Liver (tissue), 9 donors: ENCODE results near the gene SRRM2. TPM values are rescaled to one million over a fixed set of nuclear protein-coding genes. Genes with fewer than 3 reads are reported as not detected.

Experiments used
- DNase-seq: peaks from one replicate; pipeline ENCODE4 v3.0.0-alpha.2; 2017; ENCODE audit warnings: low spot score
- H3K27ac ChIP-seq, 2 donors: one replicate each; pipeline ENCODE4 v1.7.0; 2013; ENCODE audit warnings: inconsistent platforms in 2 of 2, low read length in 2 of 2, control low read depth in 1 of 2, low read depth in 1 of 2, mild to moderate bottlenecking in 1 of 2
- H3K27me3 ChIP-seq, 4 donors: one replicate each; pipeline versions ENCODE4 v1.6.1 to v1.7.0; 2013; ENCODE audit warnings: low read length in 3 of 4, inconsistent platforms in 1 of 4, mild to moderate bottlenecking in 1 of 4, moderate library complexity in 1 of 4; ENCODE audit not compliant: control insufficient read depth in 4 of 4, insufficient read depth in 4 of 4
- H3K36me3 ChIP-seq, 4 donors: one replicate each; pipeline versions ENCODE4 v1.6.1 to v1.7.0; 2013; ENCODE audit warnings: low read length in 3 of 4, mild to moderate bottlenecking in 3 of 4, low read depth in 1 of 4, moderate library complexity in 1 of 4; ENCODE audit not compliant: control insufficient read depth in 4 of 4, insufficient read depth in 3 of 4
- H3K4me1 ChIP-seq, 4 donors: one replicate each; pipeline versions ENCODE4 v1.6.1 to v1.7.0; 2013; ENCODE audit warnings: low read length in 3 of 4, mild to moderate bottlenecking in 3 of 4, moderate library complexity in 1 of 4; ENCODE audit not compliant: control insufficient read depth in 4 of 4, insufficient read depth in 4 of 4
- H3K4me3 ChIP-seq, 3 donors: one replicate each; pipeline versions ENCODE4 v1.6.1 to v1.7.0; 2013; ENCODE audit warnings: low read length in 3 of 3, control low read depth in 1 of 3, low read depth in 1 of 3, mild to moderate bottlenecking in 1 of 3
- H3K9ac ChIP-seq, 2 donors: one replicate each; pipeline ENCODE4 v1.7.0; 2013; ENCODE audit warnings: low read length in 2 of 2, mild to moderate bottlenecking in 2 of 2, moderate library complexity in 2 of 2, control low read depth in 1 of 2, low read depth in 1 of 2
- H3K9me3 ChIP-seq, 4 donors: one replicate each; pipeline versions ENCODE4 v1.6.1 to v1.7.0; 2013; ENCODE audit warnings: low read length in 3 of 4; ENCODE audit not compliant: control insufficient read depth in 4 of 4
- ATF3 ChIP-seq: IDR thresholded peaks from 2 replicates; pipeline ENCODE4 v1.6.1; 2016; ENCODE audit warnings: antibody characterized with exemption
- FOXA1 ChIP-seq: IDR thresholded peaks from 2 replicates; pipeline ENCODE4 v1.6.1; 2016; ENCODE audit warnings: antibody characterized with exemption
- FOXA2 ChIP-seq: IDR thresholded peaks from 2 replicates; pipeline ENCODE4 v1.6.1; 2016; ENCODE audit warnings: antibody characterized with exemption
- GABPA ChIP-seq, 2 donors: IDR thresholded peaks in 1 of 2; conservative IDR thresholded peaks in 1 of 2; 2 replicates each; pipeline ENCODE4 v1.6.1; 2016; ENCODE audit warnings: antibody characterized with exemption in 2 of 2, mild to moderate bottlenecking in 1 of 2, moderate library complexity in 1 of 2
- HNF4A ChIP-seq, 2 donors: conservative IDR thresholded peaks; 2 replicates each; pipeline ENCODE4 v1.6.1; 2016; ENCODE audit warnings: antibody characterized with exemption in 2 of 2, mild to moderate bottlenecking in 2 of 2
- HNF4G ChIP-seq: IDR thresholded peaks from 2 replicates; pipeline ENCODE4 v1.6.1; 2016; ENCODE audit warnings: antibody characterized with exemption
- JUND ChIP-seq, 2 donors: IDR thresholded peaks; 2 replicates each; pipeline ENCODE4 v1.6.1; 2016; ENCODE audit warnings: antibody characterized with exemption in 2 of 2
- NR2F2 ChIP-seq: IDR thresholded peaks from 2 replicates; pipeline ENCODE4 v1.6.1; 2016; ENCODE audit warnings: antibody characterized with exemption
- RAD21 ChIP-seq, 2 donors: IDR thresholded peaks; 2 replicates each; pipeline ENCODE4 v1.6.1; 2016; ENCODE audit warnings: antibody characterized with exemption in 2 of 2, mild to moderate bottlenecking in 2 of 2
- RXRA ChIP-seq, 2 donors: IDR thresholded peaks; 2 replicates each; pipeline ENCODE4 v1.6.1; 2017 to 2018; ENCODE audit warnings: antibody characterized with exemption in 2 of 2, mild to moderate bottlenecking in 1 of 2
- SP1 ChIP-seq: IDR thresholded peaks from 2 replicates; pipeline ENCODE4 v1.6.1; 2018; ENCODE audit warnings: antibody characterized with exemption, mild to moderate bottlenecking
- TAF1 ChIP-seq: conservative IDR thresholded peaks from 2 replicates; pipeline ENCODE4 v1.6.1; 2016; ENCODE audit warnings: antibody characterized with exemption, mild to moderate bottlenecking
- YY1 ChIP-seq: IDR thresholded peaks from 2 replicates; pipeline ENCODE4 v1.6.1; 2016; ENCODE audit warnings: antibody characterized with exemption, mild to moderate bottlenecking
- WGBS: extraction: QIAGEN DNeasy Blood & Tissue Kit; methylation state at CpG from one replicate; pipeline ENCODE4 v1.1.7; 2013; 5-methylcytosine and 5-hydroxymethylcytosine counted together
- polyA plus RNA-seq, 2 donors: library from polyadenylated mRNA; stranded (reverse) in 1 of 2; unstranded in 1 of 2; fragments of 200-250 nt in 1 of 2; fragments of >200 nt in 1 of 2; fragmentation: Nextera tagmentation in 1 of 2; extraction: Ambion mirVana in 1 of 2; gene quantifications; one replicate each; pipeline versions ENCODE4 v1.2.1 to v1.2.3, GENCODE V29; 2013 to 2015
- total RNA-seq, 2 donors: library from RNA; depleted of rRNA; stranded (reverse); fragments of >200 nt; gene quantifications; one replicate each; pipeline ENCODE4 v1.2.3, GENCODE V29; 2014
- TF ChIP-seq, protein P1 (sequence below): IDR thresholded peaks from 2 replicates; pipeline ENCODE4 v1.6.1; 2016; ENCODE audit warnings: antibody characterized with exemption, mild to moderate bottlenecking
- TF ChIP-seq, protein P2 (sequence below): fragments of 150-350 bp; IDR thresholded peaks from 2 replicates; pipeline ENCODE4 v1.5.1; 2017; ENCODE audit warnings: improper control_type of control experiment, low read depth, low read length; ENCODE audit not compliant: missing input control
- TF ChIP-seq, protein P3 (sequence below): IDR thresholded peaks from 2 replicates; pipeline ENCODE4 v1.6.1; 2016; ENCODE audit warnings: antibody characterized with exemption
- donor health status: healthy.
- donor health status: healthy.
- donor health status: healthy.
- donor health status: healthy.
- donor health status: healthy.

SRRM2 gene
- total and polyA plus RNA-seq, 4 donors = 84.8 to 199 (median 133) TPM

GRCh38 chr16:2779151-2779920 lies 26.9 kb downstream of the SRRM2 start:
- Histone ChIP-seq H3K27me3 (no peaks in the 10 kb centered on the region), H3K9me3 (no peaks in the 10 kb centered on the region), H3K4me1 (peaks cover 10 to 24% (median 18%) of the 10 kb centered on the region in 4 donors), H3K27ac (no peak overlapping the region), H3K9ac (no peak overlapping the region), H3K36me3 (peaks cover 0 to 5% (median 2%) of the 10 kb centered on the region in 4 donors), H3K4me3 (no peak overlapping the region)
- DNase-seq = no peak
- 90% methylated on average over 23 of the region's 23 CpGs for WGBS
- TF ChIP-seq NR2F2 (no peak), JUND (IDR thresholded peaks at IDR 0.05) (no peak), ATF3 (no peak), YY1 (no peak), TAF1 (no peak), SP1 (no peak), FOXA1 (no peak)

DNA sequence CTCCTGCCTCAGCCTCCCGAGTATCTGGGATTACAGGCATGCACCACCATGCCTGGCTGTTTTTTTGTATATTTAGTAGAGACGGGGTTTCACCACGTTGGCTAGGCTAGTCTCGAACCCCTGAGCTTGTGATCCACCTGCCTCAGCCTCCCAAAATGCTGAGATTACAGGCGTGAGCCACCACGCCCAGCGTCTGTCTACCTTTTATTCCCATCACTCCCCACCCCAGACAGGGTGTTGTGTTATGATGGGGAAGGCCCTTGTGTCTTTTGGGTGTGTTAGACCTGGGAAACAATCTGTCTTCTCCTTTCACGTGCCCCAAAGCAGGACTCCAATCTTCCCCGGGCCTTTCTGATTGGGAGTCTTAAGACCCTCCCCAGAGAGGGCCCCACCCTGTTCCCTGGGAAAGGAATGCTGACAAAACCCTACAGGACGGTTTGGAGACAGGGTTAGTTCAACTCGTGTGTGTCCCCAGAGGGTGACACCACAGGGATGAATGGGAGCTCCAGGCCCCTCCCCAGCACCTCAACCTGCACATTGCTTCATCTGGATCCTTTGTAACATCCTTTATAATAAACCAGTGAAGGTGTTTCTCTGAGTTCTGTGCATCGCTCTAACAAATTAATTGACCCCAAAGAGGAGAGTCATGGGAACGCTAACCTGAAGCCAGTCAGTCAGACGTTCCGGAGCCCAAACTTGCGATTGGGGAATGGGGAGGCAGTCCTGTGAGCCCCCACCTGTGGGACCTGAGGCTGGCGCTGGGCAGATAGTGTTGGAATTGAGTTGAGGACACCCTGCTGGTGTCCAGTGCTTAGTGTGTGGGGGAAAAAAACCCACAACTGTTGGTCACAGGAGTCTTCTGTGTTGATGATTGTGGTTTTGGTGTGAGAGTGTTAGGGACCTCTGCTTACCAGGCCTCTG lies 27.8 kb downstream of the SRRM2 start:
- H3K36me3 ChIP-seq = no peaks in the 10 kb centered on the region
- 70% methylated on average over 17 of the region's 17 CpGs for WGBS
- no peak for TF ChIP-seq TAF1
- no peak for TF ChIP-seq HNF4A (conservative IDR thresholded peaks at IDR 0.05)
- TF ChIP-seq RXRA (IDR thresholded peaks at IDR 0.05) = no peak
- no peak for TF ChIP-seq JUND (IDR thresholded peaks at IDR 0.05)
- TF ChIP-seq, protein P1, sequence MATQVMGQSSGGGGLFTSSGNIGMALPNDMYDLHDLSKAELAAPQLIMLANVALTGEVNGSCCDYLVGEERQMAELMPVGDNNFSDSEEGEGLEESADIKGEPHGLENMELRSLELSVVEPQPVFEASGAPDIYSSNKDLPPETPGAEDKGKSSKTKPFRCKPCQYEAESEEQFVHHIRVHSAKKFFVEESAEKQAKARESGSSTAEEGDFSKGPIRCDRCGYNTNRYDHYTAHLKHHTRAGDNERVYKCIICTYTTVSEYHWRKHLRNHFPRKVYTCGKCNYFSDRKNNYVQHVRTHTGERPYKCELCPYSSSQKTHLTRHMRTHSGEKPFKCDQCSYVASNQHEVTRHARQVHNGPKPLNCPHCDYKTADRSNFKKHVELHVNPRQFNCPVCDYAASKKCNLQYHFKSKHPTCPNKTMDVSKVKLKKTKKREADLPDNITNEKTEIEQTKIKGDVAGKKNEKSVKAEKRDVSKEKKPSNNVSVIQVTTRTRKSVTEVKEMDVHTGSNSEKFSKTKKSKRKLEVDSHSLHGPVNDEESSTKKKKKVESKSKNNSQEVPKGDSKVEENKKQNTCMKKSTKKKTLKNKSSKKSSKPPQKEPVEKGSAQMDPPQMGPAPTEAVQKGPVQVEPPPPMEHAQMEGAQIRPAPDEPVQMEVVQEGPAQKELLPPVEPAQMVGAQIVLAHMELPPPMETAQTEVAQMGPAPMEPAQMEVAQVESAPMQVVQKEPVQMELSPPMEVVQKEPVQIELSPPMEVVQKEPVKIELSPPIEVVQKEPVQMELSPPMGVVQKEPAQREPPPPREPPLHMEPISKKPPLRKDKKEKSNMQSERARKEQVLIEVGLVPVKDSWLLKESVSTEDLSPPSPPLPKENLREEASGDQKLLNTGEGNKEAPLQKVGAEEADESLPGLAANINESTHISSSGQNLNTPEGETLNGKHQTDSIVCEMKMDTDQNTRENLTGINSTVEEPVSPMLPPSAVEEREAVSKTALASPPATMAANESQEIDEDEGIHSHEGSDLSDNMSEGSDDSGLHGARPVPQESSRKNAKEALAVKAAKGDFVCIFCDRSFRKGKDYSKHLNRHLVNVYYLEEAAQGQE = no peak
- no peak for TF ChIP-seq GABPA (IDR thresholded peaks at IDR 0.05 in 1 of 2, conservative IDR thresholded peaks at IDR 0.05 in 1 of 2)
- TF ChIP-seq SP1 = no peak
- TF ChIP-seq, protein P2, sequence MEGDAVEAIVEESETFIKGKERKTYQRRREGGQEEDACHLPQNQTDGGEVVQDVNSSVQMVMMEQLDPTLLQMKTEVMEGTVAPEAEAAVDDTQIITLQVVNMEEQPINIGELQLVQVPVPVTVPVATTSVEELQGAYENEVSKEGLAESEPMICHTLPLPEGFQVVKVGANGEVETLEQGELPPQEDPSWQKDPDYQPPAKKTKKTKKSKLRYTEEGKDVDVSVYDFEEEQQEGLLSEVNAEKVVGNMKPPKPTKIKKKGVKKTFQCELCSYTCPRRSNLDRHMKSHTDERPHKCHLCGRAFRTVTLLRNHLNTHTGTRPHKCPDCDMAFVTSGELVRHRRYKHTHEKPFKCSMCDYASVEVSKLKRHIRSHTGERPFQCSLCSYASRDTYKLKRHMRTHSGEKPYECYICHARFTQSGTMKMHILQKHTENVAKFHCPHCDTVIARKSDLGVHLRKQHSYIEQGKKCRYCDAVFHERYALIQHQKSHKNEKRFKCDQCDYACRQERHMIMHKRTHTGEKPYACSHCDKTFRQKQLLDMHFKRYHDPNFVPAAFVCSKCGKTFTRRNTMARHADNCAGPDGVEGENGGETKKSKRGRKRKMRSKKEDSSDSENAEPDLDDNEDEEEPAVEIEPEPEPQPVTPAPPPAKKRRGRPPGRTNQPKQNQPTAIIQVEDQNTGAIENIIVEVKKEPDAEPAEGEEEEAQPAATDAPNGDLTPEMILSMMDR = no peak
- no peak for TF ChIP-seq RAD21 (IDR thresholded peaks at IDR 0.05)
- TF ChIP-seq HNF4G = no peak
- TF ChIP-seq FOXA2 = no peak
- TF ChIP-seq, protein P3, sequence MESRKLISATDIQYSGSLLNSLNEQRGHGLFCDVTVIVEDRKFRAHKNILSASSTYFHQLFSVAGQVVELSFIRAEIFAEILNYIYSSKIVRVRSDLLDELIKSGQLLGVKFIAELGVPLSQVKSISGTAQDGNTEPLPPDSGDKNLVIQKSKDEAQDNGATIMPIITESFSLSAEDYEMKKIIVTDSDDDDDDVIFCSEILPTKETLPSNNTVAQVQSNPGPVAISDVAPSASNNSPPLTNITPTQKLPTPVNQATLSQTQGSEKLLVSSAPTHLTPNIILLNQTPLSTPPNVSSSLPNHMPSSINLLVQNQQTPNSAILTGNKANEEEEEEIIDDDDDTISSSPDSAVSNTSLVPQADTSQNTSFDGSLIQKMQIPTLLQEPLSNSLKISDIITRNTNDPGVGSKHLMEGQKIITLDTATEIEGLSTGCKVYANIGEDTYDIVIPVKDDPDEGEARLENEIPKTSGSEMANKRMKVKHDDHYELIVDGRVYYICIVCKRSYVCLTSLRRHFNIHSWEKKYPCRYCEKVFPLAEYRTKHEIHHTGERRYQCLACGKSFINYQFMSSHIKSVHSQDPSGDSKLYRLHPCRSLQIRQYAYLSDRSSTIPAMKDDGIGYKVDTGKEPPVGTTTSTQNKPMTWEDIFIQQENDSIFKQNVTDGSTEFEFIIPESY = no peak
- TF ChIP-seq NR2F2 = no peak
- no peak for DNase-seq
- H3K4me3 ChIP-seq = no peak overlapping the region
- no peak overlapping the region for H3K9ac ChIP-seq
- H3K9me3 ChIP-seq = no peaks in the 10 kb centered on the region
- H3K4me1 ChIP-seq = peaks cover 10 to 25% (median 19%) of the 10 kb centered on the region in 4 donors
- no peak overlapping the region for H3K27ac ChIP-seq
- H3K27me3 ChIP-seq = no peaks in the 10 kb centered on the region
